Activated CD4-positive, alpha-beta T cell treated with anti-CD3 and anti-CD28 coated beads, Interleukin-10, Interleukin-2, amounts not matched to agents 100 ng/mL and 50 ng/mL, durations not matched to agents 16 hours and 8 hours (primary cell): ENCODE measurements around the gene MARF1.
"Not testable (repeated sequence)": the region's sequence is repeated elsewhere in the genome, so short reads cannot be mapped to it uniquely, and the experiment has no call there.

ENCODE experiments used
- DNase-seq: peaks from one replicate; pipeline ENCODE4 v3.0.0-alpha.2; 2020

The MARF1 gene

GRCh38 chr16:15618392-15618791, 24.6 kb downstream of the MARF1 start:
- DNase-seq, result no peak

DNA sequence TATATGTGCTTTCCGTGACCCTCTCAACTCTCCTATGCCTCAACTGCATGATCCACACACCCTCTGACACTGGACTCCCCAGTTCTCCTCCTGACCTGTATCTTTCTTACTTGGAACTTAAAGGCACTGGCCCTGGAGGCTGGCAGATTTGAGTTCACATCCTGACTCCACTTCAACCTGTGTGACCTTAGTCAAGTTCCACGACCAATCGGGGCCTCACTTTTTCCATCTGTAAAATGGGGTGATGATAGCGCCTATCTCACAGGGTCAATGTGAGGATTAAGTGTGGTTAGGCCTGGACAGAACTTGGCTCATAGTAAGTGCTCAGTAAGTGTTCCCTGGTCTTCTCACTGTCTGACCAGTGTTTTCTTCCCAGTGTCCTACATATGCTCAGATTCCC, 25.1 kb downstream of the MARF1 start:
- no peak for DNase-seq

DNA sequence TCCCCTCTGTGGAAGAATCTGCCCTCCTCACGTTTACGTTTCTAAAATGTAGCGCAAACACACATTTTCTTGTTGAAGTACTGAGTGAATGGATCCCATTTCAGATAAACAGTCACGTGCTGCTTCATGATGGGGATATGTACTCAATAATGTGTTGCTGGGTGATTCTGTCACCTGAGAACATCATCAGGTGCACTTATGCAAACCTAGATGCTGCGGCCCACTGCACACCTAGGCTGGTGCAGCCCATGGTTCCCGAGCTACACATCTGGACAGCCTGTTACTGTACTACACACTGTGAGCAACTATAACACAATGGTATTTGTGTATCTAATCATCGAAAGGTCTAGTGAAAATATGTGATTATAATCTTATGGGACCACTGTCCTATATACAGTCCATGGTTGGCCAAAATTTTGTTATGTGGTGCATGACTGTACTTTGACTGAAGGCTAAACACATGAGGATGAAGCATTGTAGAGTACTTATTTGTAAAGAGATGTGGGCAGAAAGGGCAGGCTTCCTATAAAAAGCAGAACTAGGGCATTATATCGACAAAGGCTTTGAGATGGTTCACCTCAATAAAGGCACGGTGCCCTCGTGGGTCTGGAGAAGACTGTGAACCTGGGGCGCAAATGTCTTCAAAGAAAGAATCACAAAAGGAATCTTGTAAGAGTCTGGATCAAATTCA, 26.3 kb downstream of the MARF1 start:
- DNase-seq, result no peak

DNA sequence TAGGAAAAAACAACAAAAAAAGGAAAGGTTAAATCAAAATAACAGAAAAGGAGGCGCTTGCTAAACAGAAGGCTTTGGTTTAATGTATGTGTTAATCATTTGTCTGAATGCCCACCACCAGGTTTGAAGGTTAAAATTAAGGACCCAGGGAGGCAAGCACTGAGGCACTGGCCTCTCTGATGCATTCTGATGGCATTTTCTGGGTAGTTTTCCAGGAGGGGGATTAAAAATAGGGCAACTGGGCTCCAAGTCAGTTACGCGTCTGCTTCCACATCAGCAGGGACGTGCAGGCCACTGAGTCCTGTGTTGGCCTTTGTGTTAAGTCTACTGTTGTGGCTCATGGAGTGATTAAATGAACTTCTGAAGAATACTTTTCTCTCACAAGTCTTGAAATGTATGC, 26.9 kb downstream of the MARF1 start:
- no peak for DNase-seq

GRCh38 chr16:15613676-15614075, 29.3 kb downstream of the MARF1 start:
- no peak for DNase-seq

DNA sequence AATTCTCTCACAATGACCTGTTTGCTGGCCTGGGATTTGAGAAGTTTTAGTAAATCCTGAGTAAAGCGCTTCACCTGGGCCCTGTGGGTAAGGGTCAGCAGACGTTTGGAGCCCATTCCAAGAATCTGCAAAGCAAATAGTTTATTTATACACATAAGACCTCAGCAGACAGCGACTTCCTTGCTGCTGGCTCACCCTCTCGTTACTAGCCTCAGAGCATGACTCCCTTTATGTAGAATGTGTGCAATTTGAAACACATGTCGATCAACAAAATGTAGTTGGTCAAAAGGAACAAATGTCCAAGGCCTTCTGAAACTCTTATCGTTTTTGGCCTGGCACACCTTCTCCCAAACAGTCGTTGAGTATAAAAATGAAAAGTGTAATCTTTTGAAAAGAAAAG, 31.3 kb downstream of the MARF1 start:
- DNase-seq, result no peak

DNA sequence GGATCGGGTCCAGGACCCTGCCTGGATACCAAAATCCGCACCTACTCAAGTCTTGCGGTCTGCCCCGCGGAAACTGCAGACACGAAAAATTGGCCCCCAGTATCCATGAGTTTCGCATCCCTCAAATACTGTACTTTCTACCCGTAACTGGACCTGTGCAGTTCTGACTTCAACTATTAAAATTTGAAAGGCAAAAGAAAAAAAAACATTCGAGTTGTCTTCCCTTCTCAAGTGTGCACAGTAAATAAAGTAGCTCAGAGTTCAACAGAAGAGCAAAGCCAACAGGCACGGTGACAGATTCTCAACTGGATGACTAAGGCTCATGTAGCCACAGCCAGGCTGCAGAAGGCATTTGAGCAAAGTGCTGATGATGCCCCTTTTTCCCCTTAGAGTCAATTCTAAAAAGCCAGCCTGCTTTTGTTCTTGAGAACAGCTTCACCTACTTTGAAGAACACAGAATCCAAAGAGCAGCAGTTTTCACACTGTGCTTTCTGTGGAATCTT, 32.5 kb downstream of the MARF1 start:
- DNase-seq, result peak; percentile 28

DNA sequence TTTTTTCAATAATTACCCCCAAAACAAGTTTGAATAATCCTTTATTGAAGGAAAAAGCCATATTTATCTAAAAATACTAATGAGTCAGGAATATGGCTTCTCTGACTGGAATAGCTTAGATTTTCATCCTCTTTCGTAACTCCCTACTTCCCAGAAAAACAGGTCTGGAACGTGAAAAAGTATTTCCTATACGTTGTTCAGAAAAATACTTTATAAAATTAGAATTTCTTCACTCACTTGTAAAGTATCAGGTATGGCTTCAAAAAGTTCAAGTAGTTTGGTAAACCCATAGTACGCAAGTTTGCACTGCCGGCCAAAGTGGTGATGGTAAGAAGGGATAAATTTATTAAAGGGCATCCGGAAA, 33.7 kb downstream of the MARF1 start:
- no peak for DNase-seq

GRCh38 chr16:15608398-15609285, 34.3 kb downstream of the MARF1 start:
- DNase-seq, result no peak

GRCh38 chr16:15607700-15608396, 35.1 kb downstream of the MARF1 start:
- no peak for DNase-seq

DNA sequence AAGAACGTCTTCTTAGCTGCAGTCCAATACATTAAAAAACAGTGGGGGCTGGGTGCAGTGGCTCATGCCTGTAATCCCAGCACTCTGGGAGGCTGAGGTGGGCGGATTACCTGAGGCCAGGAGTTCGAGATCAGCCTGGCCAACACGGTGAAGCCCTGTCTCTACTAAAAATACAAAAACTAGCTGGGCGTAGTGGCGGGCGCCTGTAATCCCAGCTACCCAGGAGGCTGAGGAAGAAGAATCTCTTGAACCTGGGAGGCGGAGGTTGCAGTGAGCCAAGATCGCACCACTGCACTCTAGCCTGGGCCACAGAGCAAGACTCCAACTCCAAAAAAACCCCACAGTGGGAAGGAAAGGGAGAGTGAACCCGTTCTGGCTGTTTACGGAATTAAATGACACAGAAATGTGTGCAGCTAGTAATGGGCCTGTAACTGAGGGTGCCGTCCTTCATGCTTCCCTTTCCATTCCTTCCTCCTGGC, 35.7 kb downstream of the MARF1 start:
- DNase-seq, result not testable (repeated sequence)

DNA sequence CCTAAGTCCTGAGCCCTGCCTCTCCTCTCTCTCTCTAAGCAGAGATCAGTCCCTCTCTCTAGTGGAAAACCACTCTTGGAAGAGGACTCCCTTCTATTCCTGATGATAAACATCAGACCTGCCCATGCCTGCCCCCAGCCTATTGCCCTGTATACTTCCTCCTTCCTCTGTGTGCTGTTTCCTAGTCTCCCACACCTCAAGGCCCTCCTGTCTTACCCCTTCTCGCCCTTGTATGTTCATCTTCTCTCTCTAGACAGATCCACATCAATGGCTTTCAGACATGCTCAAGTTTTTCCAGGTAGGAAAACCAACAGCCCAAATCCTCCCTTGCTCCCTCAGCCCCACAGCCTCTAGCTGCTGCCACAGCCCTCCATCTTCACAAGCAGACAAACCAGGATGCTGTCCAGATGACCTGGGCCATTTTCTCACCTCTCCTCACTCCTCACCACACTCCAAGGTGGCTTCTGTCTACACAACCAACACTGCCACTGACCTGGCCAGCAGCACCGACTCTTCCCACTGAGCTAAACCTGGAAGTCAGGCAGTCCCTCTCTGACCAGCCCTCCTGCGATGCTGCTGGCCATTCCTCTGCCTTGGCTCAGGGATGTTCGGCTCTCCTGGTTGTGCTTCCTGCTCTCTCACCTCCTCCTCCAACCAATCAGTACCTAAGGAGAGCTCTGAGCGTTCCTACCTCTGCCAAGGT, 36.3 kb downstream of the MARF1 start:
- no peak for DNase-seq

- no peak for DNase-seq
Observed at GRCh38 chr16:15605839-15606517, 37.0 kb downstream of the MARF1 start.

DNA sequence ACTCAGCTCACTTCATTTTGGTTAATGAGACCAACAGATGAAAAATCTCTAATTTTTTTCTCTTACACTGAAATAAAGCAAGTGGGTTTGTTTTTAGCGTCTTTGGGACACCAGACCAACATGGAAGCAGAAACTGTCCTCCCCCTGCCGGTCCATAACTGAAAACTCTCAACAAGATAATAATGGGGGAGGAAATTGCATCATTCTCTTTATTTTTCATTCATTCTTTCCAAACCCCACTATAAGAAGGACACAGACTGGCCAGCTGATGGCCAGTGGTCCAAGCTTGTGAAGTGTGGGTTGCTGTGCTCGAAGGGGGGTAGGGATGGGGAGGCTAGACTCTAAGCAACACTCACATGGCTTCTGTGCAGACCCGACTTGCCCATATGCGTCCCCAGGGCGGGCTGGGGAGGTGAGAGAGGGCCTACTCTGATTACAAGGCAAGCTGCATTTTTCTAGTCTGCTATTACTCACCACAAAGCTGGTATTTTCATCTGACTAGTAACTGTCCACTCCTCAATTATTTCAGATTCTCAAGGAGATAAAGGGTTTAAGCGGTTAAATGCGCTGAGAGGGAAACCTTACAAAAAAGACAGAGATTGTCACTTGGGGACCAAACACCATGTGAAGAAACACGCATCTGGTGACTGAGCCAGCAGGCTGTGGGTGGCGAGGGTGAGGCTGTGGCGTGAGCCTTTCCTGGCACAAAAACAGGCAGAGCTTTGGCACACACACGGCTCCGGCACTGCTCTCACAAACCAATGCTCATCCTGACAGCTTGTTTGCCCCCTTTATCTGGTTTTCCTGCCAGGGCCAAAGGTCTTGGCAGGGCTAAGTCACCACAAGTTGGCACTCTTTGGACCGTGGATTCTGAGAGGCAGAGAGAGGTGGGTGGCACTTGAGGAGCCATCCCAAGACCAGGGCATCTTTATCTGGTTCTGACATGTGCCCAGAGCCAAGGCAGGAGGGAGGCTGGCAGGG, 38.2 kb downstream of the MARF1 start:
- DNase-seq, result no peak

DNA sequence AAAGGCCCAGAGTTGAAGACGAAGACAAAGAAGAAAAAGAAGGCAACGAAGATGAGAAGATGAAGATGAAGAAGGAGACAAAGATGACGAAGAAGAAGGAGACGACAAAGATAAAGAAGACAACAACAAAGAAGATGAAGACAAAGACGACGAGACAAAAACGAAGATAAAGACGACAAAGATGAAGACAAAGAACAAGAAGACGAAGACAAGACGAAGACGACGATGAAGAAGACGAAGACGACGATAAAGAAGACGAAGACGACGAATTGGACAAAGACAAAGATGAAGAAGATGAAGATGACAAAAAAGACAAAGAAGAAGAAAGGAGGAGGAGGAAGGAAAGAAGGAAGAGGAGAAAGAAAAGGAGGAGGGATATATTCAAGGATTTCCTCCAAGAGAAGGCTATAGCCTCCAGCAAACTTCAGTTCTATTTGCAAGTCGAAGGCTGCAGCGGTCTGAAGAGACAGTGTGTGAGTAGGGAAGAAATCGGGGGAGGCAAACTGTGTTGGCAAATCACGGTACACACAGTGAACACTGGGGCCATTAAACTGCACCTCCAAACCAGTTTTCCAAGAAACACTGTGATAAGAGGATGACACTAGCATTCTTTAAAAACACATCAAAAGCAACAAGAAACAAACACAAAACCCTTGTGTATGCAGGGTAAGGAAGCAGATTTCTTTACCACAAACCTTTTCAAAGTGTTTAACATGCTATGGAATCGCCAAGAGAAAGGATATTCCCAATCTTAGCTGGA, 40.5 kb downstream of the MARF1 start:
- DNase-seq, result no peak

GRCh38 chr16:15601212-15601879, 41.6 kb downstream of the MARF1 start:
- no peak for DNase-seq

DNA sequence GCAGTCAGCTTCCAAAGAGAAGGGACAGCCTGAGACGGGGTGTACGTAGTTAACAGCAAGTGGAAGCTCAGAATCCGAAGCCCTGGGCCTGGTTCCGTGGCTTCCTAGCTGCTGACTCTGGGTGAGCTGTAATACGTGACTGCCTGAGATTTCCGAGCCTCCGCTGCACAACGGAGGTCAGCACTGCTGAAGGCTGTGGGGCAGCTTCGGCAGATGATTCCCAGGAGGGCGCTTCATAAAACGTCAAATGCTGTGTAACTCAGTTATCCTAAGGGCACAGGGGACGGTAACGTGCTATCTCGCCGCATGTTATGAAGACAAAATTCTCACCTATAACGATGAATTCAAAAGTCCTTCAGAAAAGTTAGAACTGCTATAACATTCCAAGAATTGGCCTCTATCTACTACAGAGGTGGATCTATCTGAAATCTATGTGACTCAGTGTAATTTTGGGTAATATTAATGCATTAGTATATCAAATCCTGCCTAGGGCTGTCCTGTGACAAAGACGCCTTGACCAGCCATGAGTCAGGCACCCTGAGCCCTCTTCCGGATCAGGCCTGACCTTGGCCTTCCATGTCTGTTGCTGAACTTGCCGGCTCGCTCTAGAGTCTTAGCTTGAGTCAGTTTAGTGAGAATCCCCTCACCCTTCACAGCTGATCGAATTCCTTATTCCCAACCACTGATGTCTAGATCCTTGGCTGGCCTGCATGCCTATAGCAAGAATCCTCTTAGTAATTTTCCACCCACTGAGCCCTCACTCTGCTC, 43.5 kb downstream of the MARF1 start:
- no peak for DNase-seq

DNA sequence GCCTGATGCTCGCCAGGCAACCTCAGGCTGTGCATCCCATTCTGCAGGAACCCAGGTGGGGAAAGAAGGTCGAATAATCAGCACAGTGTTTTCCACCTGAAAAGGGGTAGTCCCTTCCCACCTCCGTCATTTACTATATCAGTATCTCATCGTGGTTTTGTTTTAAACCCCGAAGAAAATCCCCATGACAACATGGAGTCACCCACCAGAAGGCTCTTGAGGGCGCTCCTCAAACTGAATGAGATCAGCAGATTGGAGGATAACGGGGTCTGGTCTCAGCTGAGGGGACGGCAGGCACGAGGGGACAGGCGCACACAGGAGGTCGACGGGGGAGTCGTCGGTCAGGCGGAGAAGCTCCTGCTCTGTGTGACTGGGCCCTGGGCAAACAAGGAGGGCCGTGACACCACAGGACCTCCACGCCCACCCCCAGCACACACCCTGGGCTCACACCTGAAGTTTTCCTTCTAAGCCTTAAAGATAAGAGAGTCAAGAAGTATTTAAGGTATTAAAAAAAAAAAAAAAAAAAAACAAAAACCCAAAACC, 44.2 kb downstream of the MARF1 start:
- DNase-seq, result no peak
